OCI-LY7 (cell line): ENCODE measurements around the gene GAPDH.

Experiments used
- EZH2phosphoT487 ChIP-seq: fragments of 200-600 bp; sonication (generic); IDR thresholded peaks from 2 replicates; pipeline ENCODE4 v1.6.1; 2018; ENCODE audit warnings: low read depth, borderline replicate concordance, mild to moderate bottlenecking, mixed run types, antibody characterized with exemption, low read length, moderate library complexity, mixed read lengths
- TF ChIP-seq, protein P1 (sequence below): fragments of 200-600 bp; sonication (generic); conservative IDR thresholded peaks from 2 replicates; pipeline ENCODE4 v1.5.1; 2014; ENCODE audit warnings: mild to moderate bottlenecking, antibody characterized with exemption, low read length, moderate library complexity, mixed read lengths

DNA sequence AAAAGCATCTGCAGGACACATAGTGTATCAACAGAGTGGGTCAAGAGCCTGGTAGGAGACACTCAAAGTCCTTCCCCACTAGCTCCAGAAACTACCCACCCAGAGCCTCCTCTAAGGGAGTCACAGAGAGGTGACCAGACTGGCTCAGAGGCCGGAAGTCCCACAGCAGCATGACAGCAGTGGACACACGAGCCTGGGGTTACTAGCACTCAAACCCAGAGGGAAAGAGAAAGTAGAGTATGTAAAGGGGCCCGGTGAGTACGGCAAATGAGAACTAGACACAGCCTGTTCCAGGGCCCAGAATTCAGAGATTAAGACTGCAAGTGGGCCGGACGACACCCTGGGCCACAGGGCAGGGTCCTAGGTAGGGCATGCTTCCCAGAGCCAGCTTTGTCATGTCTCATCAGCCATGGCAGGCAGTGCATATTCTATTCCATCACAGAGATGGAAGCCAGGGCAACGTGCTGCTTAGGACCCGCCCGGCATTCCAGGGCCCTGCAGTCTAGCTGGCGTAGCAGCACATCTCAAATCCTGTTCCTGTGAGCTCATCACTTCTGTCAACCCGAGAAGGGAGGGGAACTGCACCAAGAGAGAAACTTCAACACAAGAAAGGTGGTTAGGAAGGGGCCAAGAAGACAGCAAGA, 17.3 kb downstream of the GAPDH start:
- TF ChIP-seq, protein P1, sequence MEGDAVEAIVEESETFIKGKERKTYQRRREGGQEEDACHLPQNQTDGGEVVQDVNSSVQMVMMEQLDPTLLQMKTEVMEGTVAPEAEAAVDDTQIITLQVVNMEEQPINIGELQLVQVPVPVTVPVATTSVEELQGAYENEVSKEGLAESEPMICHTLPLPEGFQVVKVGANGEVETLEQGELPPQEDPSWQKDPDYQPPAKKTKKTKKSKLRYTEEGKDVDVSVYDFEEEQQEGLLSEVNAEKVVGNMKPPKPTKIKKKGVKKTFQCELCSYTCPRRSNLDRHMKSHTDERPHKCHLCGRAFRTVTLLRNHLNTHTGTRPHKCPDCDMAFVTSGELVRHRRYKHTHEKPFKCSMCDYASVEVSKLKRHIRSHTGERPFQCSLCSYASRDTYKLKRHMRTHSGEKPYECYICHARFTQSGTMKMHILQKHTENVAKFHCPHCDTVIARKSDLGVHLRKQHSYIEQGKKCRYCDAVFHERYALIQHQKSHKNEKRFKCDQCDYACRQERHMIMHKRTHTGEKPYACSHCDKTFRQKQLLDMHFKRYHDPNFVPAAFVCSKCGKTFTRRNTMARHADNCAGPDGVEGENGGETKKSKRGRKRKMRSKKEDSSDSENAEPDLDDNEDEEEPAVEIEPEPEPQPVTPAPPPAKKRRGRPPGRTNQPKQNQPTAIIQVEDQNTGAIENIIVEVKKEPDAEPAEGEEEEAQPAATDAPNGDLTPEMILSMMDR, result no peak
- no peak for TF ChIP-seq EZH2phosphoT487
